NCI-H524 treated with DMSO at 0.1 percent for 48 hours (cell line): ENCODE data around the gene SAMD11.
"Not testable (repeated sequence)": the region's sequence is repeated elsewhere in the genome, so short reads cannot be mapped to it uniquely, and the experiment has no call there.

Experiments
- DNase-seq: peaks from one replicate; lab custom pipeline; 2025; lab: John Stamatoyannopoulos, UW

SAMD11 gene

DNA sequence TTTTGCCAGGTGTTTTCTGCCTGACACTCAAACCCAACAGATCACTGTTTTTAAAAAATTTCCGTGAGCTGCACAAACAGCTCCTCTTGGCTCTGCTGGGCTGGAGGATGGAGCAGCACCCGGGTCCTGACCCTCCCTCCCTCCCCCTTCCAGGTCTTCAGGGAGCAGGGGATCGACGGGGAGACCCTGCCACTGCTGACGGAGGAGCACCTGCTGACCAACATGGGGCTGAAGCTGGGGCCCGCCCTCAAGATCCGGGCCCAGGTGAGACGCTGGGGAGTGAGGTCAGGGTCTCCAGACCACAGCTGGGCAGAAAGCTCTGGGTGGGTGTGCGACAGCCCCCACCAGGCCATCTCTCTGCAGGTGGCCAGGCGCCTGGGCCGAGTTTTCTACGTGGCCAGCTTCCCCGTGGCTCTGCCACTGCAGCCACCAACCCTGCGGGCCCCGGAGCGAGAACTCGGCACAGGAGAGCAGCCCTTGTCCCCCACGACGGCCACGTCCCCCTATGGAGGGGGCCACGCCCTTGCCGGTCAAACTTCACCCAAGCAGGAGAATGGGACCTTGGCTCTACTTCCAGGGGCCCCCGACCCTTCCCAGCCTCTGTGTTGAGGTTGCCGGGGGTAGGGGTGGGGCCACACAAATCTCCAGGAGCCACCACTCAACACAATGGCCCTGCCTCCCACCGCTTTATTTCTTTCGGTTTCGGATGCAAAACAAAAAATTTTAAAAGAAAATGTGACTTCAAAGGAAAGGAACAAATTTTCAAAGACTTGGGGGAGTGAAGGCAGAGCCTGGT lies 20.0 kb downstream of the SAMD11 start:
- DNase-seq = no peak

DNA sequence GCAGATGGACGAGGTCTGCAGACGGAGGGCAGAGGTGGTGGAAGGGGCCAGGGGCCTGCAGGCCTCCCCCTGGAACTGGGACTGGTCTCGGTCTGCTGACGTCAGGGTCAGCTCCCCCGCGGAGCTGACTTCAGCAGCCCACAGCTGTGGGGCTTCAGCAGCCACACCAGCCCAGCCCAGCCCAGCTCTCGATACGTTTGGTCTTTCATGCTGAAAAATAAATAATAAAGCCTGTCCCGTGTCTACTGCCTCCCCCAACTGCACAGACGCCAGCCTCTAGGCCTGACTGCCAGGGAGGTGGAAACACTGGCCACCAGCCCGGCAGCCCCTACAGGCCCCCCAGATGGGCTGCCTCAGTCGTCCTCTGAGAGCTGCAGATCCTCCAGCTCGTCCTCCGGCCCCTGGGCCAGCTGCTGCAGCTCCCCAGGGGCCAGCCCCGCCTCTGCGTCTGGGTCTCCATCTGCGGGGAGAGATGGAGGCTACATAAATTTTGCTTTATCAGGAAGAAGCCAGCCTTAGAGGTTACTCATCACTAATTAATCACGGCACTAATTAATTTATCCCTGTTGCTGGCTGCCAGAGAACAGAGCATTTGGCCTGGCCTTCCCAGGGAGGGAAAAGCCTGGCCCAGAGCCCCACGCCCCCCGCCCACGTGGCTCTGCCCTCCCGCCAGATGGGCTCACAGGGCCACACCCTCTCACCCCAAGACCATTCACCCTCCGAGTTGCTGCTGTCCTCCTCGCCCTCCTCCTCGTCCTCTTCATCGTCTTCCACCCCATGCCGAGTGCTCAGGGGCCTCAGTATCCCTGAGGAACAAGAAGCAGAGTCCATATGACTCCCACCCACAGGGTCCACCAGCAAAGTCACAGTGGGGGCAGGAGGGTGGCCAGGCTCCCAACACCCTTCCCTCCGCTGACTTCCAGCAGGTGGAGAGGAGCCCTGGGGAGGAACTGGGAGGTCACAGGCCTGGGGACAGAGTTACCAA lies 20.9 kb downstream of the SAMD11 start:
- no peak for DNase-seq

DNA sequence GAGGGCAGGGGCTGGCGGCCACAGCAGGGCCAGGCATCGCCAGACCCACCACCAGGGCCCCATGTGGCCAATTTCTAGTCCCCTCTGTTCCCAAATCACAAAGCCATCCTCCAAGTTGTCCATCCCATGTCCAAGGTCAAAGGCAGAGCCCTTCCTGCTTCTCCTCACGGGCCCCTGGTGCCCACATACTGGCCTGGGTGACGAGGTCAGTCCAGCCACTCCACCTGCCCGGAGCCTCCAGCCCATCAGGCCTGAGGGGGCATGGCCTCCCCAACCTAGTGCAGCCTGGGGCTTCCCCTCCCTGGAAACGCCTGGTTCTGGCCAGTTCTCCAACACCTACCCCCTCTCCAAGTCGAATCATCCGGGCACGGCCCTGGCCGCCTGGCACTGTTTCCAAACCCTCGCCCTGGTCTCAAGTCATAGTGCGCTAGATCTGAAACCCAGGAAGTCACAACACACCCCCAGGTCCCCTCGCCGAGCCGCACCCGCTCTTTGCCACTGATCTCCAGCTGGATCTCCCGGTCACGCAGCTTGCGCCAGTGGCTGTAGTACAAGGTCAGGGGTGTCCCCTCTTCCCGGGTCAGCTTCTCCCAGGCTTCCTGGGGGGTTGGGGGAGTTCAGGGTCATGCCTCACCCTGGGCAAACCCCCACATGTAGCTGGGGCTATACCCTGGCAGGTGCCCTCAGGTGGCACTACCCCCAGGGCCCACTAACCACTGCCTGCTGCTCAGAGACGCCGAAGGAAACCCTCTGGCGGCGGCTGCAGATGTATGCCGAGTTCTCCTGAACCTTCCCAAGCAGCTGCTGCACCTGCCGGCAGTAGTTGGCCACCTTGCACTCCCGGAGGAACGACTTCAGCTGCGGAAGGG lies 22.2 kb downstream of the SAMD11 start:
- DNase-seq = no peak

DNA sequence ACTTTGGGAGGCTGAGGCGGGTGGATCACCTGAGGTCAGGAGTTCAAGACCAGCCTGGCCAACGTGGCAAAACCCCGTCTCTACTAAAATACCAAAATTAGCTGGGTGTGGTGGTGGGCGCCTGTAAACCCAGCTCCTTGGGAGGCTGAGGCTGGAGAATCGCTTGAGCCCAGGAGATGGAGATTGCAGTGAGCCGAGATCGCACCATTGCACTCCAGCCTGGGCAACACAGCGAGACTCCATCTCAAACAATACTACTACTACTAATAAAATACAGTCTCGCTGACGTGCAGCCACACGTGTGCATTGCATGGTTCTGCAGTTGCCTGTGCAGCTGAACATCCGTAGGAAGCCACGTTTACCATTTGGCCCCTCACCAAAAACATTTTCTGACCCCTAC lies 23.1 kb downstream of the SAMD11 start:
- DNase-seq = not testable (repeated sequence)

DNA sequence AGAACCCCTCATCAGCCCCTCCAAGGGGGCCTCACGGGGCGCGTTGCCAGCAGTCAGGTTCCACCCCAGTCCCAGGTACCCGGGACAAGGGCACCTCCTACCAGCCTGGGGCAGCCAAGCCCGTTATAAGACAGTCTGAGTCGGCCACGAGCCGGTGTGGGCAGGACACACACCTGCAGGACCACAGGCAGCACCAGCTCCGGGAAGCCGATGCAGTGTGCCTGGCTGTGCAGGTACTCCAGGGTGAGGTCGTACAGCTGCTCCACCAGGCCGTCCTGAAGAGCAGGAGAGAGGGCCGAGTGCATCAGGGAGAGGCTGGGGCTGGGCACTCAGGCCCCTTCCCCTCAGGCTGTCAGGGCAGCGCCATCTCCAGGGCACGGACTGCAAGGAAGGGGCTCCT lies 24.2 kb downstream of the SAMD11 start:
- DNase-seq = no peak

DNA sequence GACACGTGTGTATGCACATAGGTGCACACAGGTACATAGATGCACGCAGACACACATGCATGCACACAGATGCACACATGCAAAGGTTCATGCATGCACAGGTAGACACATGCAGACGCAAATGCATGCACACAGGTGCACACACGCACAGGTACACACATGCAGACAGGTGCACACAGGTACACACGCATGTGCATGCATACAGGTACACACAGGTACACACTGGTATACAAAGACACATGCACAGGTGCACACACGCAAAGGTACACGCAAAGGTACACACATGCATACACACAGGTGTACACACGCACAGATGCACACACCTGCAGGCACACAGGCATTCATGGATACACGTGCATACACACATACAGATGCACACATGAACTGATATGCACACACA lies 26.5 kb downstream of the SAMD11 start:
- no peak for DNase-seq

DNA sequence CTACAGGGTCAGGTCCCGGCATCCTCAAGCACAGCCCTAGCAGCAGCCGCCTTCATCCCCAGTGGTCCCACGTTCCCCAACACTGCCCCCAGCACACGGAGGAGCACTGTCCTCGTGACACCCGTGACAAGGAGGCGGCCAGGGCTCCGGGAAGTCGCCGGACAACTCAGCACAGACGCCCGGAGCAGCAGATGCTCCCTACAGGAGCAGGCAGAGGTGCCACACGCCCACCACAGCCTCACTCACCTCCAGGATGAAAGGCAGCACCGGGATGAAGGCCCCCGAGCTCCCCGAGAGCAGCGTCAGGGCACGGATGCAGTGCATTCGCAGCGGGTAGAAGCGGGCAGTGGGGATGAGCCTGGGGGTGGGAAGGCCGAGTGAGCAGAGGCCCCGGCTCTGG lies 27.2 kb downstream of the SAMD11 start:
- no peak for DNase-seq

DNA sequence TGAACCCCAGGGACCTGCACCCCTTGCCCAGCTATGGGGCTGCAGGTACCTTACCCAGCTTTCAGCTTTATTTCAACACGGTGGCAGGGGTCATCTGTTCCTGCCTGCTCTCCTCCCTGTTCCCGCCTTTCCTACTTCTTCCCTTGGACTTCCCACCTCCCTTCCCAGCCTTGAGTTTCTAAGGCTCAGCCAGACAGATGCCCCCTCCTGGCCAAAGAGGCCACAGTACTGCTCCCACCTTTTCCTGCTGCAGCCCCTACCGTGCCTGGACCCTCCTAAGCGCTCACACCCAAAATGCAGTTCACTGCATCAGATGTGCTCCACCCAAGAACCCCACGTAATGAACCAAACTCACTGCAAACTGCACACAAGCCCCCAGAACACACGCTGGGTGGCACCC lies 27.6 kb downstream of the SAMD11 start:
- DNase-seq = no peak

DNA sequence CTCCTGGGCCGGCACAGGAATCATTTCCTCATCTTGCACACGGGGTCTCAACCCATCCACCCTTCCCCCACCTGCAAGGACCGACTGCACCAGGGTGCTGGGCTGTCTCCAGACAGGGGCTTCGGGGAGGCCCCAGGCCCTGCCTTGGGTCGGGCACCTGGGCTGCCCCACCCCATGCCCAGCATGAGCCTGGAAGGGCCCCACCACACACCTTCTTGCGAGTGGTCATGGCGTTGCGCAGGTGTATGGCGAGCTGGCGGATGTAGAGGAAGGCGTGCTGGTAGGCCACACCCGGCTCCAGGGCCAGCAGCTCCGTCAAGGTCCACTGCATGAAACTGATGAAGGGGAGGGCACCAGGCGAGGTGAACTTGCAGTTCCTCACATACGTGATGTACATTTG lies 28.5 kb downstream of the SAMD11 start:
- no peak for DNase-seq

DNA sequence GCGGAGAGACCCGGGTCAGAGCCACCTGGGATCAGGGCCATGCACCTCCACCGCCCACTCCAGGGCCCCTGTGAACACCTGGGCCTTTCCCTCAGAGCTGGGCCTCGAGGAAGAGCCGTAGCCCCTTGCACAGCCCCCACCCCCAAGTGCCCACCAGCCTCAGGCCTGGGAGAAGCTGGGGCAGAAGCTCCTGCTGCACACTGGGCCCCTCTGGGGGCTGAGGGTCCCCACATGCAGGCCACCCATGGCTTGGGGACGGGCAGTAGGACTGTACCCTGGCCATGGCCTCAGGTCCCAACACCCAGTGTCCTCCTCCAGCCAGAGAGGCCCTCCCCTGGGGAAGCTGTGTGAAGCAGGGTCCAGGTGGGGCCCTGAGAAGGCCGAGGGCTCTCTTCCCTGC lies 28.9 kb downstream of the SAMD11 start:
- no peak for DNase-seq

DNA sequence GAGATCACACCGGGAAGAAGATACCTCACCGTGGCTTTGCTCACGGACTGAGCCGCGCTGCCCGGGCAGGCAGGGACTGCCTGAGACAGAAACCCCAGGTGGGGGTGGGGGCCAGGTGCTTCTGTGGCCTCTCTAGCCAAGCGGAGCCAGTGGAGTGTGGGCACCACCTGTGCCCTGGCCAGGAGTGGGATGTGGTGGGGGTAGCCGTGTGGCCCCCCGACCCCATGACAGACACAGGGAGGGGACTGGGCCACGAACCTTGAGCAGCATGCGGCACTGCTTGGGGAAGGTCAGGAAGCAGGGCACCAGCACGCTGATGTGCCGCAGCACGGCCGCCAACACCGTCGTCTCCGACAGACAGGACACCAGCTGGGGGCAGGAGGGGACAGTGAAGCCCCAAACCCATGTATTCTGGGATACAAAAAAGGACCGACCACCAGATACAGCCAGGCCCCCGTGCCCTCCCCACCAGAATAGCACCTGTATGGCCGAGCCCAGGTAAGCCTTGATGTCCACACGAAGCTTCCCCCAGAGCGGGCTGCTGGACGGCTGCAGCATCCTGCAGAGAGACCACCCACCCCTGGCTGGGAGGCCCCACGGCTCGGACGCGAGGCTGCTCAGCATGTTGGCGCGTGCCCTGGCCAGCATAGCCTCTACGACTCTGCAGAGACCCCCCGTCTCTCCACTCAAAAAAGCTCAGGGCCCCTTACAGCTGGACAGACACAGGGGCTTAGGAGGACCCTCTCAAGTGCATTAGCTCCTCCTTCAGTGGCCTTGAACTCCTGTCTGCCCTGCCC lies 30.0 kb downstream of the SAMD11 start:
- DNase-seq = no peak

DNA sequence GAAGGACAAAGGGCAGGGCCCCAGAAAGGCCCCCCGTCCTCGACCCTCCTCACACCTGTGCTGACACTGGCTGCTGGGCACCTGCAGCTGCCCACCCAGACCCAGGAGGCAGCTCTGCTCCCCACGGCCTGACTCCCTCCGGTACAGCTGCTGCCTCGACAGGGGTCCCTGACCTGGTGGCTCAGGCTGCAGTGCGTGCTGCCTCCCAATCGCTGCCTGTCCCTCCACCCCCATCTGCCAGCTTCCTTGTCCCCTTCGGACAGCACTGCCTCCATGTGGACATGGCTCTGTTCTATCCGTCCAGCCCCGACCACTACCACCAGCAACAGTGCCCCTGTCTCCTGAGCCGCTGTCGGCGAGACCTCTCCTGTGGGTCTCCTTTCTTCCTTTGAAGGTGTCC lies 31.2 kb downstream of the SAMD11 start:
- no peak for DNase-seq

DNA sequence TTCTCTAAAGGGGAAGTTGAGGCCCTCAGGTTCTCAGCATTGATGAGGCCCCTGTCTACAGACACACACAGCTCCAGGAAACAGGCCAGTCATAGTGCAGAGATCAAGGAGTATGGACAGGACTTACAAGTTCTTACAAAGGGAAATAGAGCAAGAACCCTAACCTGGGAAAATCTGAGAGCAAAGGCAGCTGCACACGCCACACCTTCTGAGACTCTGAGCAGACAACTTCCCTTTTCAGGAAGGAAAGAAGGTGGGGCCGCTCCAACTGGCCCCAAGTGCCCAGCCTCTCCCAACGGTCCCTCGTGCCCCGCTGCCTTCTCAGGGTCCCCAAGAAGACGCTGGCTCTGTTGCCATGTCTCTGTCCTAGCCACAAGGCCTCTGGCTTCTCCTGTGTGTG lies 31.8 kb downstream of the SAMD11 start:
- no peak for DNase-seq

DNA sequence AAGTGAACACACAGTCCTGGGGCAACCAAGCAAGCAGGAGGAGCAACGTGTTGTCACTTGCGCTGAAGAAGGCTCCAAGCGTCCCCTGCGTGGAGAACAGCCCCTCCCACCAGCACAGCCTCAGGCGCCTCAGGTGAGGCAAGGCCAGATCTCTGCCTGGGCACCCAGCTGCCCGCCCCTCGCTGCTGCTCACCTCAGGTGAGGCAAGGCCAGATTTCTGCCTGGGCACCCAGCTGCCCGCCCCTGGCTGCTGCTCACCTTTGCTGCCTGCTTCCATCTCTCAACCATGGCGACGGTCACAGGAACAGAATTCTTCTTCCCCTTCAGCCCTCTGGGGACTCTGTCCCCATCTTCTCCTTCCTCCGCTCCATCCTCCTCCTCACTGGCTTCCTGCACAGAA lies 32.9 kb downstream of the SAMD11 start:
- DNase-seq = no peak

DNA sequence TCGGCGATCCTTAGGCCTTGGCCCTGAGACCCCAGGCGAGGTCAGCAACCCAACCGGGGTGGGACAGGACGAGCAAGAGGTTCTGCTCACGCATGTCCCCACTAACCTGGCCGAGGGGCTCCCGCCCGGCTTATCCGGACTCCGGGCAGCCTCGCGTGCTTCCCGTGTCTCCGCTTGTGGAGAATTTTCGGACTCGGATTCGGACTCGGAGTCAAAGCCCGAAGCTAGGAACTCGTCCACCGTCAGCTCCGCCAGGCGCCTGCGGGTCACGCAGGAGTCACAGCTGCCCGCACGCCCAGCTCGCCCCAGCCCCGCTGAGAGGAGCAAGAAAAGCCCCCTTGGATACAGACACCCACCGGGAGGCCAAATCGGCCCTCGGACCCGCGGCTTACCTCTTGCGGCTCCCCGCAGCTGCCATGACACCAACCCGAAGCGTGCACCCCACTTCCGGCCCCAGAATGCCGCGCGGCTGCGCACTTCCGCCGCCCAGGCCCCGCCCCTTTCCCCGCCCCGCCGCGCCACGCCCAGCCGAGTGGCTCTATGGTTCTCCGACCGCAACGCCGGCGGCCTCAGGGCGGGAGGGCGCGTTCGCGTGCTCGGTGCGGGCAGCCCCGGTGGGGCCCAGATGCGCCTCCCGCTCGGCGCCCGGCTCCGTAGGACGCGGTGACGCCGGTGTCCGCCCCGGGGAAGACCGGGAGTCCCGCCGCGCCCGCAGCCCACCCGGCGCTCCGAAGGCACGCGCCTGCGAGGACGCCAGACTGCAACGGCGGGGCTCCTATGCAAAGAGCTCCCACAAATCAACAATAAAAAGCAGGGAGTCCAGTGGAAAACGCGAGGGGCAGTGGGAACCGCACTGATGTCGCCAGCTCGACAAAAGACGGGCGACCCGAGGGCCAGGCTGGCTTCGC lies 35.4 kb downstream of the SAMD11 start, which contains the start of gene NOC2L:
TSS of gene NOC2L (minus strand) at position 434 of the 908 bp plus-strand sequence. CDS start at position 418, 16 bp downstream.
- no peak for DNase-seq

DNA sequence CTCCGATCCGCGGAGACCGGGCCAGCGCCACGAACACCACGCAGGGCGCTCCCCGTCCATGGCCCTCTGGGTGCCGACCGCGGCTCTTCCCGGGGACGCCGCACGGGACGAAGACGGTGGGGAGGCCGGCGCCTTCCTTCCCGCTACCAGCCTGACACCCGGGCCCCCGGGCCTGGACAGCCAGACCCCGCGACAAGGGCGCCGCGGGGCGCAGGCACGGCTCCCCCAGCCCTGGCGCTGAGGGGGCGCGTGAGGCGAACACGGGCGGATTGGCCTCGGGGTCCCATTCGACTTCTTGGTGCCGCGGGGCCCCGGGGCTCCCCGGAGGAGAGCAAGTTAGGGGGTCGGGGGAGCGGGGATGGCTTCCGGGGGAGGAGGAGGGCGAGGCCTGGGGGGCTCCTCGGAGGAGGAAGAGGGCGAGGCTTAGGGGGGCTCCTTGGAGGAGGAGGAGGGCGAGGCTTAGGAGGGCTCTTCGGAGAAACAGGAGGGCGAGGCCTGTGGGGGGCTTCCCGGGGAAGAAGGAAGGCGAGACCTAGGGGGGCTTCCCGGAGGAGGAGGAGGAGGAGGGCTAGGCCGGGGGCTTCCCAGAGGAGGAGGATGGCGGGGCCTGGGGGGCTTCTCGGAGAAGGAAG lies 36.1 kb downstream of the SAMD11 start:
- no peak for DNase-seq

DNA sequence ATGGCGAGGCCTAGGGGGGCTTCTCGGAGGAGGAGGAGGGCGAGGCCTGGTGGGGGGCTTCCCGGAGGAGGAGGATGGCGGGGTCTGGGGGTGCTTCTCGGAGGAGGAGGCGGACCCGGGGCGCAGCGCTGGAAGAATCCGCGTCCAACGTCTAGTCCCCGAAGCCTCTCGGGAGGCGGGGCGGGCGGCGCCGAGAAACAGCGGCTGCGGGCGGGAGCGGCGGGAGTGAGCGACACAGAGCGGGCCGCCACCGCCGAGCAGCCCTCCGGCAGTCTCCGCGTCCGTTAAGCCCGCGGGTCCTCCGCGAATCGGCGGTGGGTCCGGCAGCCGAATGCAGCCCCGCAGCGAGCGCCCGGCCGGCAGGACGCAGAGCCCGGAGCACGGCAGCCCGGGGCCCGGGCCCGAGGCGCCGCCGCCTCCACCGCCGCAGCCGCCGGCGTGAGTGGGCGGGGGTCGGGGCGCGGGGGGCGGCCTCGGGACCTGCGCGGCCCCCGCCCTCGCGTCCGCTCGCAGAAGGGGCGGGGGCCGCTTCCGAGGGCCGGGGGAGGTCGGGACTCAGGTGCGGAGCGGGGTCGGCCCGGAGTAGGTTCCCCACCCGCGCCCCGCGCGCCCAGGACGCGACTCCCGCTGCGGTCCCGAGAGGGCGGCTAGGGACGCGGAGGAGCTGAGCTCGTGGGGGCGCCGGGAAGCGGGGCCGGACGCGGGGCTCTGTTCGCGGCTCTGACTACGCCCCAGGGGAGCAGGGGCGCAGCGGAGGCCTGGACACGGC lies 36.8 kb downstream of the SAMD11 start, which contains the start of gene KLHL17:
TSS of gene KLHL17 (plus strand) at position 222 of the 769 bp plus-strand sequence. CDS start at position 332, 110 bp downstream.
- DNase-seq = no peak

DNA sequence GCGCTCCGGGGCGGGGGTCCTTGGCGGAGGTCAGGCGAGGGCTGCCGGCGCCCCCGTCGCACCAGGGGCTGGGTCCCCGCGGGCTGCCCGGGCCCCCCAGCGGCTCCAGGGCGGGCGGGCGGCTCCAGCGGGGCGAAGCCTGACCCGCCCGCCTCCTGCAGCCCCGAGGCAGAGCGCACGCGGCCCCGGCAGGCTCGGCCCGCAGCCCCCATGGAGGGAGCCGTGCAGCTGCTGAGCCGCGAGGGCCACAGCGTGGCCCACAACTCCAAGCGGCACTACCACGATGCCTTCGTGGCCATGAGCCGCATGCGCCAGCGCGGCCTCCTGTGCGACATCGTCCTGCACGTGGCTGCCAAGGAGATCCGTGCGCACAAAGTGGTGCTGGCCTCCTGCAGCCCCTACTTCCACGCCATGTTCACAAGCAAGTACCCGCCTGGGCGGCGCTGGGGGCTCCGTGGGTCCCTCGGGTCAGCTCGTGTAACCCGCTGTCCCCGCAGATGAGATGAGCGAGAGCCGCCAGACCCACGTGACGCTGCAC lies 37.5 kb downstream of the SAMD11 start:
- no peak for DNase-seq
